ENCODE measurements around the gene SLC25A30.

- no peak for TF ChIP-seq CTCF (IDR thresholded peaks at IDR 0.05)
- TF ChIP-seq POLR2AphosphoS5 (IDR thresholded peaks at IDR 0.05), result no peak
These were observed 36.0 kb upstream of the SLC25A30 start for GRCh38 chr13:45454204-45454603.
